Measurements from ENCODE around the gene PRELP. TPM values are rescaled to one million over a fixed set of nuclear protein-coding genes. Genes with fewer than 3 reads are reported as not detected.

PRELP gene
- total RNA-seq, 4 donors from 2014 or later = 100 to 186 (median 165) TPM

GRCh38 chr1:203534526-203534925 is 58.9 kb downstream of the PRELP start:
- Histone ChIP-seq H3K4me3 (no peak overlapping the region), H3K36me3 (no peaks in the 10 kb centered on the region), H3K9me3 (no peaks in the 10 kb centered on the region), H3K27ac (replicated peaks in 1 of 4) (peak overlapping the region; percentile 75 to 81 (median 78)), H3K4me1 (peaks cover 15 to 33% (median 24%) of the 10 kb centered on the region in 4 donors), H3K27me3 (no peaks in the 10 kb centered on the region)
- WGBS = 43% methylated on average over 3 of the region's 3 CpGs
- DNase-seq (ENCODE audit: extremely low spot score) = peak; percentile 95
- TF ChIP-seq EP300 (IDR thresholded peaks at IDR 0.05) = no peak
- TF ChIP-seq POLR2AphosphoS5 (IDR thresholded peaks at IDR 0.05) = peak; percentile 89 to 94
- intact Hi-C loops (cut with DNase I) = no loop called here

- Histone ChIP-seq H3K9me3 (no peaks in the 10 kb centered on the region), H3K4me1 (peaks cover 15 to 33% (median 24%) of the 10 kb centered on the region in 4 donors), H3K27ac (replicated peaks in 1 of 4) (peak overlapping the region in 3 of 4 donors; percentile 8 to 20 (median 13)), H3K27me3 (no peaks in the 10 kb centered on the region), H3K4me3 (no peak overlapping the region), H3K36me3 (no peaks in the 10 kb centered on the region)
- no peak for DNase-seq (ENCODE audit: extremely low spot score)
- intact Hi-C loops (cut with DNase I) = no loop called here
- TF ChIP-seq POLR2A (IDR thresholded peaks at IDR 0.05; ENCODE audit: low read depth) = no peak
- TF ChIP-seq EP300 (IDR thresholded peaks at IDR 0.05) = no peak
- no peak for TF ChIP-seq CTCF (IDR thresholded peaks at IDR 0.05)
- no peak for TF ChIP-seq POLR2AphosphoS5 (IDR thresholded peaks at IDR 0.05)
- 77% methylated on average over 2 of the region's 2 CpGs for WGBS
These were observed 61.0 kb downstream of the PRELP start for GRCh38 chr1:203536575-203536974.

GRCh38 chr1:203536980-203537455 is 61.4 kb downstream of the PRELP start:
- peak overlapping the region in 3 of 4 donors; percentile 8 to 20 (median 20) for H3K27ac ChIP-seq (replicated peaks in 1 of 4)
- 83% methylated on average over 3 of the region's 3 CpGs for WGBS
- no peak for DNase-seq (ENCODE audit: extremely low spot score)
- intact Hi-C loops (cut with DNase I) = no loop called here
- no peaks in the 10 kb centered on the region for H3K36me3 ChIP-seq
- no peaks in the 10 kb centered on the region for H3K27me3 ChIP-seq
- no peaks in the 10 kb centered on the region for H3K9me3 ChIP-seq
- peak in 1 of 2 donors; percentile 65 for TF ChIP-seq POLR2AphosphoS5 (IDR thresholded peaks at IDR 0.05)
- no peak for TF ChIP-seq EP300 (IDR thresholded peaks at IDR 0.05)
- H3K4me1 ChIP-seq = peaks cover 15 to 33% (median 24%) of the 10 kb centered on the region in 4 donors
- H3K4me3 ChIP-seq = no peak overlapping the region

- intact Hi-C loops (cut with DNase I) = no loop called here
- no peaks in the 10 kb centered on the region for H3K9me3 ChIP-seq
- H3K4me3 ChIP-seq = no peak overlapping the region
- no peak for DNase-seq (ENCODE audit: extremely low spot score)
- no peaks in the 10 kb centered on the region for H3K36me3 ChIP-seq
- 85% methylated on average over 5 of the region's 5 CpGs for WGBS
- H3K27ac ChIP-seq (replicated peaks in 1 of 4) = peak overlapping the region in 2 of 4 donors; percentile 20
- peaks cover 15 to 33% (median 24%) of the 10 kb centered on the region in 4 donors for H3K4me1 ChIP-seq
- no peaks in the 10 kb centered on the region for H3K27me3 ChIP-seq
- no peak for TF ChIP-seq CTCF (IDR thresholded peaks at IDR 0.05)
- TF ChIP-seq EP300 (IDR thresholded peaks at IDR 0.05) = no peak
These were observed 62.3 kb downstream of the PRELP start for GRCh38 chr1:203537806-203538464.

- intact Hi-C loops (cut with DNase I) = no loop called here
- H3K4me1 ChIP-seq = peaks cover 15 to 30% (median 21%) of the 10 kb centered on the region in 4 donors
- H3K9me3 ChIP-seq = no peaks in the 10 kb centered on the region
- TF ChIP-seq POLR2A (IDR thresholded peaks at IDR 0.05; ENCODE audit: low read depth) (no peak), EP300 (IDR thresholded peaks at IDR 0.05) (no peak), CTCF (IDR thresholded peaks at IDR 0.05) (no peak), POLR2AphosphoS5 (IDR thresholded peaks at IDR 0.05) (no peak)
- no peaks in the 10 kb centered on the region for H3K36me3 ChIP-seq
- no peak for DNase-seq (ENCODE audit: extremely low spot score)
- no peak overlapping the region for H3K4me3 ChIP-seq
- H3K27ac ChIP-seq (replicated peaks in 1 of 4) = no peak overlapping the region
- H3K27me3 ChIP-seq = no peaks in the 10 kb centered on the region
- 64% methylated on average over 1 of the region's 1 CpG for WGBS
These were observed 63.1 kb downstream of the PRELP start for GRCh38 chr1:203538726-203539125.
